Spinal cord (tissue), 10 donors: ENCODE data around the gene SLC2A14. TPM values are rescaled to one million over a fixed set of nuclear protein-coding genes. Genes with fewer than 3 reads are reported as not detected.
"Not testable (repeated sequence)": the region's sequence is repeated elsewhere in the genome, so short reads cannot be mapped to it uniquely, and the experiment has no call there.

Source experiments
- DNase-seq, 6 donors: peaks; one replicate each; pipeline versions ENCODE4 v3.0.0 to v3.0.0-alpha.2; 2013 to 2015; ENCODE audit warnings: low spot score in 6 of 6, low read depth in 4 of 6
- H3K27ac ChIP-seq: one replicate; pipeline ENCODE4 v1.5.1; 2013; ENCODE audit warnings: low read depth, low read length, control low read depth
- H3K27me3 ChIP-seq: one replicate; pipeline ENCODE4 v1.6.1; 2013; ENCODE audit warnings: low read length; ENCODE audit not compliant: control insufficient read depth, insufficient read depth
- H3K36me3 ChIP-seq: one replicate; pipeline ENCODE4 v1.6.1; 2013; ENCODE audit warnings: low read length; ENCODE audit not compliant: control insufficient read depth, insufficient read depth
- H3K4me1 ChIP-seq: one replicate; pipeline ENCODE4 v1.6.1; 2013; ENCODE audit warnings: low read length; ENCODE audit not compliant: control insufficient read depth, insufficient read depth
- H3K4me3 ChIP-seq: one replicate; pipeline ENCODE4 v1.5.1; 2013; ENCODE audit warnings: low read depth, low read length, control low read depth
- H3K9me3 ChIP-seq: one replicate; pipeline ENCODE4 v1.6.1; 2013; ENCODE audit warnings: low read length; ENCODE audit not compliant: control insufficient read depth, insufficient read depth
- WGBS: methylation state at CpG from one replicate; pipeline ENCODE4 v1.1.5; 2013; ENCODE audit warnings: missing lambda C conversion rate; ENCODE audit not compliant: insufficient coverage; 5-methylcytosine and 5-hydroxymethylcytosine counted together
- polyA plus RNA-seq, 2 donors: library from polyadenylated mRNA; unstranded; fragments of 120-200 nt; gene quantifications; one replicate each; pipeline ENCODE4 v1.2.1, GENCODE V29; 2013; ENCODE audit not compliant: insufficient read length in 2 of 2
- small RNA-seq: library from RNA; depleted of rRNA; stranded (forward); fragments of <200 nt; gene quantifications from one replicate; pipeline ENCODE3, GENCODE V24; 2014; ENCODE audit warnings: low replicate concordance
- total RNA-seq, 2 donors: library from RNA; depleted of rRNA in 1 of 2; stranded (reverse); fragments of 120-200 nt in 1 of 2; fragments of >200 nt in 1 of 2; gene quantifications; one replicate each; pipeline versions ENCODE4 v1.2.3 to v1.2.4, GENCODE V29; 2013 to 2014
- donor health status: healthy.

SLC2A14 gene
- total and polyA plus RNA-seq, 4 donors: 0.22 to 0.96 (median 0.34) TPM

GRCh38 chr12:7787574-7788293 lies 85.0 kb downstream of the SLC2A14 start:
- Histone ChIP-seq H3K36me3 (no peaks in the 10 kb centered on the region), H3K27me3 (no peaks in the 10 kb centered on the region), H3K27ac (no peak overlapping the region), H3K4me1 (peaks cover 4% of the 10 kb centered on the region), H3K4me3 (no peak overlapping the region), H3K9me3 (no peaks in the 10 kb centered on the region)
- 67% methylated on average over 3 of the region's 13 CpGs for WGBS
- DNase-seq: peak in 1 of 6 donors; percentile 1

- Histone ChIP-seq H3K9me3 (no peaks in the 10 kb centered on the region), H3K27me3 (no peaks in the 10 kb centered on the region), H3K27ac (no peak overlapping the region), H3K36me3 (no peaks in the 10 kb centered on the region), H3K4me3 (no peak overlapping the region), H3K4me1 (peaks cover 4% of the 10 kb centered on the region)
- no peak for DNase-seq
- no CpG with 5 or more reads among the region's 2 CpGs for WGBS
Measured at GRCh38 chr12:7784701-7785100, 88.0 kb downstream of the SLC2A14 start.

GRCh38 chr12:7783433-7783832 lies 89.3 kb downstream of the SLC2A14 start:
- not testable (repeated sequence) for H3K4me1 ChIP-seq

GRCh38 chr12:7782055-7782454 lies 90.7 kb downstream of the SLC2A14 start:
- no peaks in the 10 kb centered on the region for H3K27me3 ChIP-seq
- no peaks in the 10 kb centered on the region for H3K4me1 ChIP-seq
- no peak for DNase-seq
- 96% methylated on average over 6 of the region's 6 CpGs for WGBS
- H3K9me3 ChIP-seq: no peaks in the 10 kb centered on the region
- H3K27ac ChIP-seq: no peak overlapping the region
- no peaks in the 10 kb centered on the region for H3K36me3 ChIP-seq
- H3K4me3 ChIP-seq: no peak overlapping the region

More at GRCh38 chr12:7783433-7783832, 89.3 kb downstream of the SLC2A14 start:
- H3K4me3 ChIP-seq, H3K27ac ChIP-seq, H3K9me3 ChIP-seq, H3K27me3 ChIP-seq, DNase-seq, H3K36me3 ChIP-seq: not testable (repeated sequence)
- WGBS: 94% methylated on average over 8 of the region's 9 CpGs

- Histone ChIP-seq H3K27me3 (no peaks in the 10 kb centered on the region), H3K36me3 (no peaks in the 10 kb centered on the region), H3K9me3 (no peaks in the 10 kb centered on the region), H3K4me3 (no peak overlapping the region), H3K4me1 (no peaks in the 10 kb centered on the region), H3K27ac (no peak overlapping the region)
- 50% methylated on average over 1 of the region's 3 CpGs for WGBS
- DNase-seq: no peak
Measured at GRCh38 chr12:7781274-7781673, 91.4 kb downstream of the SLC2A14 start.

- Histone ChIP-seq H3K4me1 (no peaks in the 10 kb centered on the region), H3K27ac (no peak overlapping the region)
- WGBS: 100% methylated on average over 2 of the region's 3 CpGs
Measured at GRCh38 chr12:7769999-7770398, 102.7 kb downstream of the SLC2A14 start.

More at GRCh38 chr12:7769999-7770398, 102.7 kb downstream of the SLC2A14 start:
- DNase-seq: no peak
- H3K27me3 ChIP-seq: no peaks in the 10 kb centered on the region
- no peaks in the 10 kb centered on the region for H3K36me3 ChIP-seq
- H3K9me3 ChIP-seq: no peaks in the 10 kb centered on the region
- no peak overlapping the region for H3K4me3 ChIP-seq

Small RNAs within 50 kb of the gene (small RNA-seq; reads per million reads assigned to genes)
- not detected for gene RF00019

Other genes with a start within 250 kb of the SLC2A14 start
- gene APOBEC1, start 207.0 kb downstream of the SLC2A14 start, total RNA-seq: not detected
- gene APOBEC1, start 207.0 kb downstream of the SLC2A14 start, polyA plus RNA-seq: not detected
- under 1 TPM in 1 of 2 donors, not detected in 1; 0.28 TPM for gene GDF3, start 177.1 kb downstream of the SLC2A14 start, total RNA-seq
- 1 to 10 TPM in 1 of 2 donors, under 1 TPM in 1; 0.12 to 1.1 TPM for gene GDF3, start 177.1 kb downstream of the SLC2A14 start, polyA plus RNA-seq
- not detected for gene DPPA3, start 161.5 kb downstream of the SLC2A14 start, total RNA-seq
- not detected for gene DPPA3, start 161.5 kb downstream of the SLC2A14 start, polyA plus RNA-seq
- gene CLEC4C, start 125.5 kb downstream of the SLC2A14 start, total RNA-seq: not detected
- under 1 TPM in 1 of 2 donors, not detected in 1; 0.12 TPM for gene CLEC4C, start 125.5 kb downstream of the SLC2A14 start, polyA plus RNA-seq
- not detected for gene NANOGNB, start 107.7 kb downstream of the SLC2A14 start, total RNA-seq
- gene NANOGNB, start 107.7 kb downstream of the SLC2A14 start, polyA plus RNA-seq: not detected
- under 1 TPM; 0.17 to 0.20 TPM for gene NANOG, start 83.5 kb downstream of the SLC2A14 start, total RNA-seq
- gene NANOG, start 83.5 kb downstream of the SLC2A14 start, polyA plus RNA-seq: under 1 TPM; 0.15 to 0.19 TPM
- 100 to 1,000 TPM; 132 to 210 TPM for gene SLC2A3, start 63.3 kb upstream of the SLC2A14 start, total RNA-seq
- 10 to 100 TPM; 28.5 to 63.6 TPM for gene SLC2A3, start 63.3 kb upstream of the SLC2A14 start, polyA plus RNA-seq
- gene FOXJ2, start 159.8 kb upstream of the SLC2A14 start, total RNA-seq: 10 to 100 TPM in 1 of 2 donors, 1 to 10 TPM in 1; 9.5 to 11.6 TPM
- 10 to 100 TPM; 17.8 to 18.7 TPM for gene FOXJ2, start 159.8 kb upstream of the SLC2A14 start, polyA plus RNA-seq
- 10 to 100 TPM in 1 of 2 donors, 1 to 10 TPM in 1; 6.0 to 14.8 TPM for gene C3AR1, start 193.4 kb upstream of the SLC2A14 start, total RNA-seq
- 1 to 10 TPM; 3.8 to 6.9 TPM for gene C3AR1, start 193.4 kb upstream of the SLC2A14 start, polyA plus RNA-seq
- 100 to 1,000 TPM in 1 of 2 donors, 10 to 100 TPM in 1; 82.9 to 132 TPM for gene NECAP1, start 209.4 kb upstream of the SLC2A14 start, total RNA-seq
- gene NECAP1, start 209.4 kb upstream of the SLC2A14 start, polyA plus RNA-seq: 100 to 1,000 TPM; 134 to 151 TPM